Endothelial cell (in vitro differentiated cells): ENCODE results near the gene KCNQ1. TPM values are rescaled to one million over a fixed set of nuclear protein-coding genes. Genes with fewer than 3 reads are reported as not detected.

Source experiments
- DNase-seq: peaks from one replicate; pipeline ENCODE4 v3.0.0; 2021; ENCODE audit warnings: low spot score
- H3K27ac Mint-ChIP-seq: one replicate; pipeline ENCODE4 v1.8.0; 2021; ENCODE audit warnings: mixed read lengths, inconsistent platforms; ENCODE audit not compliant: unreplicated experiment
- H3K27me3 Mint-ChIP-seq: one replicate; pipeline ENCODE4 v1.8.0; 2021; ENCODE audit warnings: mild to moderate bottlenecking, moderate library complexity, mixed read lengths, inconsistent platforms; ENCODE audit not compliant: unreplicated experiment
- H3K36me3 Mint-ChIP-seq: one replicate; pipeline ENCODE4 v1.8.0; 2021; ENCODE audit warnings: mild to moderate bottlenecking, low read depth, mixed read lengths, inconsistent platforms; ENCODE audit not compliant: unreplicated experiment
- H3K4me1 Mint-ChIP-seq: one replicate; pipeline ENCODE4 v1.8.0; 2021; ENCODE audit warnings: mild to moderate bottlenecking, mixed read lengths, inconsistent platforms; ENCODE audit not compliant: unreplicated experiment
- H3K4me3 Mint-ChIP-seq: one replicate; pipeline ENCODE4 v1.8.0; 2021; ENCODE audit warnings: mild to moderate bottlenecking, mixed read lengths, inconsistent platforms; ENCODE audit not compliant: unreplicated experiment
- H3K9me3 Mint-ChIP-seq: one replicate; pipeline ENCODE4 v1.8.0; 2021; ENCODE audit warnings: mixed read lengths, inconsistent platforms; ENCODE audit not compliant: unreplicated experiment
- total RNA-seq: library from RNA; stranded (reverse); fragmentation: NEBNext Ultra II Directional; extraction: Animal tissue kit (Norgen Biotek cat#: 25700); gene quantifications from one replicate; pipeline ENCODE4 v1.2.1, GENCODE V29; 2021; ENCODE audit not compliant: unreplicated experiment
- TF ChIP-seq, protein P1 (sequence below): fragments of 200-600 bp; sonication (generic); IDR thresholded peaks from one replicate; pipeline ENCODE4 v1.5.0; 2021; ENCODE audit warnings: antibody characterized with exemption; ENCODE audit not compliant: unreplicated experiment

Gene KCNQ1
- total RNA-seq, 1 donor from 2014 or later = 35.3 TPM

DNA sequence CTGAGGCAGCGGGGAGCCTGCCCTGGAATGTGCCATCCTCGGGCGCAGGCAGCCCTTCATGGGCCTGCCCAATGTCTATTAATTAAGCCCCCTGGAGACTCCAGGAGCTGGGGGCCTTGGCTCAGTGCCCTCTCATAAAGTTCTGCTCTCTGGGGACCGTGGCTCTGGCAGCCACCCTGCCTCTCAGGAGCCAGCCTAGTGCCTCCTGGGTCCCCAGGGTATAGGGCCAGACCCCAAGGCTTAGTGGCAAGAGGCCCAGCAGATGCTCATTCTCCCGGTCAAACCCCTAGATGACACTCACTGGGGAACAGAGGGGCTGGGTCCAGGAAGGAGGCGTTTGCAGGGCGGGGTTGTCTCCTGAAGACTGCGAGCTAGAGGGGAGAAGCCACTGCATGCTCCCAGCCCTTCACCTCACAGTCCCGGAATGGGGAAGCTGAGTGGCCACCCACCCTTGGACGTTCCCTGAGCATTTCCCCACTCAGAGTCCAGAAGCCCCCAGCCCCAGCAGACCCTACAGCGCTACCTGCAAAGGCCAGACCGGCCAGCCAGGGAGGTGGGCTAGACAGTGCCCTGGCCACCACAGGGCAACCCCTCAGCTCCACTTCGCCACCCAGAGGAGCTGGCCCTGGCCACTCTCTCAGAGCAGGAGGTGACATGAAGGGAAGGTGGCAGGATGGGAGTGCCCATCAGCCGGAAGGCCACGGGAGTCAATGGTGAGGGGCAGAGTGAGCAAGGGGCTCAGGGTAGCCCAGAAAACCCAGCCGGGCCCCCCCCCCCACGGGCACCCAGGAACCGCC is 357.8 kb downstream of the KCNQ1 start:
- Mint-ChIP-seq H3K36me3 (peaks cover 16% of the 10 kb centered on the region), H3K4me3 (no peak overlapping the region), H3K9me3 (peaks cover 6% of the 10 kb centered on the region), H3K27me3 (peaks cover 9% of the 10 kb centered on the region), H3K27ac (no peak overlapping the region), H3K4me1 (peaks cover 19% of the 10 kb centered on the region)
- no peak for DNase-seq
- TF ChIP-seq, protein P1, sequence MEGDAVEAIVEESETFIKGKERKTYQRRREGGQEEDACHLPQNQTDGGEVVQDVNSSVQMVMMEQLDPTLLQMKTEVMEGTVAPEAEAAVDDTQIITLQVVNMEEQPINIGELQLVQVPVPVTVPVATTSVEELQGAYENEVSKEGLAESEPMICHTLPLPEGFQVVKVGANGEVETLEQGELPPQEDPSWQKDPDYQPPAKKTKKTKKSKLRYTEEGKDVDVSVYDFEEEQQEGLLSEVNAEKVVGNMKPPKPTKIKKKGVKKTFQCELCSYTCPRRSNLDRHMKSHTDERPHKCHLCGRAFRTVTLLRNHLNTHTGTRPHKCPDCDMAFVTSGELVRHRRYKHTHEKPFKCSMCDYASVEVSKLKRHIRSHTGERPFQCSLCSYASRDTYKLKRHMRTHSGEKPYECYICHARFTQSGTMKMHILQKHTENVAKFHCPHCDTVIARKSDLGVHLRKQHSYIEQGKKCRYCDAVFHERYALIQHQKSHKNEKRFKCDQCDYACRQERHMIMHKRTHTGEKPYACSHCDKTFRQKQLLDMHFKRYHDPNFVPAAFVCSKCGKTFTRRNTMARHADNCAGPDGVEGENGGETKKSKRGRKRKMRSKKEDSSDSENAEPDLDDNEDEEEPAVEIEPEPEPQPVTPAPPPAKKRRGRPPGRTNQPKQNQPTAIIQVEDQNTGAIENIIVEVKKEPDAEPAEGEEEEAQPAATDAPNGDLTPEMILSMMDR = no peak

DNA sequence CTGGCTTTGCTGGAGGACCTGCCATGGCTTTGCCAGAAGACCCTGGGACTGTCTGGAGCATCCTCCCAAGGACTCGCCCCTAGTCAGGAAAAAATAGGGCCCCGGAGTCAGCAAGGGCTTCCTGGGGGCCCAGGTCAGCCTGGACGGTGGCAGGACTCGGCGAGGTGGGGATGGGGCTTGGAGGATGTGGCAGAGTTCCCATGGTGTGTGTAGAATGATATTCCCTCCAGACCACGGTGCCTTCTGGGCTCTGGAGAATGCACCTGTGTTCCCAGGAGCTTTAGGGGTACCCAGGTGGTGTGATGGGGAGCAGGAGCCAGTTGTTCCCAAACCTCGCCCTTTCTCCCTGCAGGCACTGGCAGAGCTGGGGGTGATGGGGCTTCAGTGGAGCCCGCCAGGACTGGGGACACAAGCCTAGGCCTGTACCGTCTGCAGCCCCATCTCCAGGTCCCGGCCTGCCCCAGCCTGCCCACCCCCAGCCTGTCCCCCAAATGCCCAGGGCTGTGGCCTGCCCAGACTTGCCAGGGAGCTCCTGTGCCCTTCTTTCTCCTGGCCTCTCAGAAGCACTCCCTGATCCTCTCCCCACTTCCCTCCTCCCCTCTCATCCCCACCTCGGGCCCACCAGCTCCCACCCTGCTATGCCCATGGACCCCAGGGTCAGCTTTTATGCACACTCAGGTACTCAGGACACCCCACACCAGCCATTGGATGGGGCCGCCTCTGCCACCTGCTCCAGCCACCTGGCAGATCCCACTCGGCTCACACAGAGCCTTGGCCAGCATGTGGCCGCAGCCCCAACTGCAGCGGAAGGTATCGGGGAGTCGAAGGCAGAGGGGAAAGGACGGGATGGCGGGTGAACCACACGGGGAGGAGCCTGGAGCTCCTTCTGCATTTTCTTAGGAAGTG is 358.6 kb downstream of the KCNQ1 start:
- H3K4me1 Mint-ChIP-seq = peaks cover 19% of the 10 kb centered on the region
- H3K9me3 Mint-ChIP-seq = peaks cover 6% of the 10 kb centered on the region
- peaks cover 9% of the 10 kb centered on the region for H3K27me3 Mint-ChIP-seq
- TF ChIP-seq, protein P1 = no peak
- peaks cover 14% of the 10 kb centered on the region for H3K36me3 Mint-ChIP-seq
- no peak overlapping the region for H3K4me3 Mint-ChIP-seq
- H3K27ac Mint-ChIP-seq = no peak overlapping the region
- DNase-seq = no peak

- H3K27ac Mint-ChIP-seq = peak overlapping the region; percentile 30
- H3K36me3 Mint-ChIP-seq = peaks cover 10% of the 10 kb centered on the region
- no peak for DNase-seq
- TF ChIP-seq, protein P1 = no peak
- H3K4me3 Mint-ChIP-seq = no peak overlapping the region
- H3K9me3 Mint-ChIP-seq = peaks cover 4% of the 10 kb centered on the region
- H3K27me3 Mint-ChIP-seq = peaks cover 6% of the 10 kb centered on the region
- peaks cover 19% of the 10 kb centered on the region for H3K4me1 Mint-ChIP-seq
These were observed 359.4 kb downstream of the KCNQ1 start for GRCh38 chr11:2804189-2804588.

GRCh38 chr11:2804701-2805387 is 360.0 kb downstream of the KCNQ1 start:
- Mint-ChIP-seq H3K36me3 (peaks cover 11% of the 10 kb centered on the region), H3K4me1 (peaks cover 19% of the 10 kb centered on the region), H3K27ac (no peak overlapping the region), H3K9me3 (peaks cover 4% of the 10 kb centered on the region), H3K4me3 (no peak overlapping the region), H3K27me3 (peaks cover 10% of the 10 kb centered on the region)
- no peak for DNase-seq
- TF ChIP-seq, protein P1 = no peak
